Ishikawa (cell line): ENCODE data around the gene ZNF205.
A peak's percentile ranks its signal among the peaks of the same experiment; 100 is the strongest.

ENCODE experiments used
- CEBPB ChIP-seq: IDR thresholded peaks from 2 replicates; pipeline ENCODE4 v1.6.1; 2012
- CREB1 ChIP-seq: IDR thresholded peaks from 2 replicates; pipeline ENCODE4 v1.6.1; 2012; ENCODE audit warnings: low read depth
- EGR1 ChIP-seq: IDR thresholded peaks from 2 replicates; pipeline ENCODE4 v1.6.1; 2012
- EP300 ChIP-seq: IDR thresholded peaks from 2 replicates; pipeline ENCODE4 v1.6.1; 2012; ENCODE audit warnings: borderline replicate concordance
- FOXM1 ChIP-seq: IDR thresholded peaks from 2 replicates; pipeline ENCODE4 v1.6.1; 2012; ENCODE audit warnings: low read depth, borderline replicate concordance
- NFIC ChIP-seq: IDR thresholded peaks from 2 replicates; pipeline ENCODE4 v1.6.1; 2012
- RAD21 ChIP-seq: IDR thresholded peaks from 2 replicates; pipeline ENCODE4 v1.6.1; 2012; ENCODE audit warnings: low read depth
- REST ChIP-seq: IDR thresholded peaks from 2 replicates; pipeline ENCODE4 v1.6.1; 2012; ENCODE audit warnings: low read depth, mild to moderate bottlenecking
- TAF1 ChIP-seq: IDR thresholded peaks from 2 replicates; pipeline ENCODE4 v1.6.1; 2012; ENCODE audit warnings: low read depth, mild to moderate bottlenecking
- TCF12 ChIP-seq: IDR thresholded peaks from 2 replicates; pipeline ENCODE4 v1.6.1; 2012; ENCODE audit warnings: low read depth
- TEAD4 ChIP-seq: IDR thresholded peaks from 2 replicates; pipeline ENCODE4 v1.6.1; 2012
- YY1 ChIP-seq: IDR thresholded peaks from 2 replicates; pipeline ENCODE4 v1.6.1; 2012; ENCODE audit warnings: low read depth
- ZBTB7A ChIP-seq: IDR thresholded peaks from 2 replicates; pipeline ENCODE4 v1.6.1; 2012; ENCODE audit warnings: low read depth
- TF ChIP-seq, protein P1 (sequence below): IDR thresholded peaks from 2 replicates; pipeline ENCODE4 v1.6.1; 2012
- TF ChIP-seq, protein P2 (sequence below): IDR thresholded peaks from 2 replicates; pipeline ENCODE4 v1.6.1; 2012

The ZNF205 gene

GRCh38 chr16:3155972-3156371, 43.6 kb downstream of the ZNF205 start:
- TF ChIP-seq TEAD4: no peak
- no peak for TF ChIP-seq REST
- TF ChIP-seq, protein P1, sequence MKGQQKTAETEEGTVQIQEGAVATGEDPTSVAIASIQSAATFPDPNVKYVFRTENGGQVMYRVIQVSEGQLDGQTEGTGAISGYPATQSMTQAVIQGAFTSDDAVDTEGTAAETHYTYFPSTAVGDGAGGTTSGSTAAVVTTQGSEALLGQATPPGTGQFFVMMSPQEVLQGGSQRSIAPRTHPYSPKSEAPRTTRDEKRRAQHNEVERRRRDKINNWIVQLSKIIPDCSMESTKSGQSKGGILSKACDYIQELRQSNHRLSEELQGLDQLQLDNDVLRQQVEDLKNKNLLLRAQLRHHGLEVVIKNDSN: no peak
- no peak for TF ChIP-seq RAD21
- no peak for TF ChIP-seq NFIC
- no peak for TF ChIP-seq CEBPB
- no peak for TF ChIP-seq YY1
- TF ChIP-seq FOXM1: no peak
- no peak for TF ChIP-seq CREB1
- no peak for TF ChIP-seq EP300
- TF ChIP-seq, protein P2, sequence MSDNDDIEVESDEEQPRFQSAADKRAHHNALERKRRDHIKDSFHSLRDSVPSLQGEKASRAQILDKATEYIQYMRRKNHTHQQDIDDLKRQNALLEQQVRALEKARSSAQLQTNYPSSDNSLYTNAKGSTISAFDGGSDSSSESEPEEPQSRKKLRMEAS: no peak
- no peak for TF ChIP-seq ZBTB7A
- no peak for TF ChIP-seq TCF12

DNA sequence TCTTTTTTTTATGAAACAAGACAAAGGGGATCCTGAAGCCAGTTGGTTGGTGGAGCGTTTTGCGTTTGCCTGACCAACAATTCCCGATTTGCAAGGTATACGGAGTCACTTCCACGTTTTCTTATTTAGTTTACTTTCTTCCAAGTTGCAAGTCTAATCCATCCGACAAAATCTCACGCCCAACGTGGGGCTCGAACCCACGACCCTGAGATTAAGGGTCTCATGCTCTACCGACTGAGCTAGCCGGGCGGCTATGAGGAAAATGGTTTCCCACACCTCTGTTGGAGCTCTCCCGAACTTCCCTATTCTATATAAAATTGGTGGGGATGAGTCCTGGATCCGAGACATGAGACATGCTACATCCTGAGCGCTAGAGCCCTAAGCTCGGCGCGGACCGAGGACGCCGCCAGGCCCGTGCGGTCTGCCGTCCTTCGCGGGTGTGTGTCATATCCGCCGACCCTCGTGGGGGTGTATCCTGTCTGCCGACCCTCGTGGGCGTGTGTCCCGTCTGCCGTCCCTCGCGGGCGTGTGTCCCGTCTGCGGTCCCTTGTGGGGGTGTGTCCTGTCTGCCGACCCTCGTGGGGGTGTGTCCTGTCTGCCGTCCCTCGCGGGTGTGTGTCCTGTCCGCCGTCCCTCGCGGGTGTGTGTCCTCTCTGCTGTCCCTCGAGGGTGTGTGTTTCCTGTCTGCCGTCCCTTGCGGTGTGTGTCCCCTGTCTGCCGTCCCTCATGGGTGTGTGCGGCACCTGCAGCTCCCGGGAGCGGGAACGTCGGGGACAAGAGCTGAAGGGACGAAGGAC, 45.0 kb downstream of the ZNF205 start:
- TF ChIP-seq YY1 (no peak), CREB1 (no peak), NFIC (no peak), TCF12 (0 out of 2 replicates have a peak, but pooled peaks have one; percentile 14), FOXM1 (no peak), REST (no peak), EP300 (no peak), CEBPB (no peak), TEAD4 (peak; percentile 75), ZBTB7A (no peak), TAF1 (no peak; the same call in 1 of the 2 replicates), EGR1 (no peak), RAD21 (no peak)
- TF ChIP-seq, protein P2: peak; percentile 57
- TF ChIP-seq, protein P1: no peak

- TF ChIP-seq TAF1: 0 out of 2 replicates have a peak, but pooled peaks have one; percentile 27
- TF ChIP-seq ZBTB7A: peak; percentile 75
- TF ChIP-seq, protein P1: no peak
- TF ChIP-seq TCF12: peak; percentile 11; the same call in 1 of the 2 replicates
These were observed 45.7 kb downstream of the ZNF205 start for GRCh38 chr16:3158026-3158509.

DNA sequence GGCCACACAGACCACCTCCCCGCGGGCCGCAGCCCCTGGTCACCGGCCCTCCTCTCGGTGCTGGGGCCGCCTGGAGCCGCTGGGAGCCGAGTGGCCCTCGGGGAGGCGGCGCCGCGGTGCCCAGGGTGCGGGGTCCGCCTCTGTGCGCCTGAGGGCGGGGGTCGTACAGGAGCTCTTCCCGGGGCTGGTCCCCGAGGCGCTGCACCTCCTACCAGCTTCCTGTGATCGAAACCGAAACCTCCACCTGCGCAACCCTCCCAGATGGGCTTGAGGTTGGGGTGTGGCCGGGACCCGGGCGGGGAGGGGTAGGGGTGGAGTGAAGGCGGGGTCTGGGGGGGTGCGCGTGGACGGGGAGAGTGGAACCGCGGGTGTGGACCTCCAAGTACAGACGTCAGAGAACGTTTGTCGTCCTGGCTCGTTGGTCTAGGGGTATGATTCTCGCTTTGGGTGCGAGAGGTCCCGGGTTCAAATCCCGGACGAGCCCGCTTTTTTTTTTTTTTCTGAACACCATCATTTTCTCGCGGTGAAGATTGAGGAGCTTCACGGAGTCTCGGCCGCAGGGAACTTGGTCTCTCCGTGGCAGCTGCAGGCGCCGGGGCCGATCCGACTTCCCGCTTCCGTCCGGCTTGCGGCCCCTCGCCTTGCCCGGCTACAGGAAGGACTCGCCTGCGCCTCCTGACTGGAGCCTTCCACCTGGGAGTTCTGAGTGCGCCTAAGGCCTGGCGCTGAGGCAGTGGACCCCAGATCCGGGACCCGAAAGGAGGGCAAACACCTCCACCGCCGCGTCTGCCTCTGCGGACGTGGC, 46.3 kb downstream of the ZNF205 start:
- TF ChIP-seq TEAD4: peak; percentile 63
- TF ChIP-seq TAF1: 0 out of 2 replicates have a peak, but pooled peaks have one; percentile 12
- TF ChIP-seq ZBTB7A: peak; percentile 78
- no peak for TF ChIP-seq NFIC
- no peak for TF ChIP-seq REST
- TF ChIP-seq FOXM1: no peak
- no peak for TF ChIP-seq RAD21
- no peak for TF ChIP-seq EP300
- TF ChIP-seq TCF12: no peak
